Fibroblast of skin of left quadriceps (primary cell): Measurements from ENCODE around the gene TDRD1.

ENCODE experiments used
- DNase-seq, 2 experiments: peaks; one replicate each; pipeline ENCODE4 v3.0.0-alpha.2; 2013; ENCODE audit warnings: low read depth in 2 of 2

TDRD1 gene

DNA sequence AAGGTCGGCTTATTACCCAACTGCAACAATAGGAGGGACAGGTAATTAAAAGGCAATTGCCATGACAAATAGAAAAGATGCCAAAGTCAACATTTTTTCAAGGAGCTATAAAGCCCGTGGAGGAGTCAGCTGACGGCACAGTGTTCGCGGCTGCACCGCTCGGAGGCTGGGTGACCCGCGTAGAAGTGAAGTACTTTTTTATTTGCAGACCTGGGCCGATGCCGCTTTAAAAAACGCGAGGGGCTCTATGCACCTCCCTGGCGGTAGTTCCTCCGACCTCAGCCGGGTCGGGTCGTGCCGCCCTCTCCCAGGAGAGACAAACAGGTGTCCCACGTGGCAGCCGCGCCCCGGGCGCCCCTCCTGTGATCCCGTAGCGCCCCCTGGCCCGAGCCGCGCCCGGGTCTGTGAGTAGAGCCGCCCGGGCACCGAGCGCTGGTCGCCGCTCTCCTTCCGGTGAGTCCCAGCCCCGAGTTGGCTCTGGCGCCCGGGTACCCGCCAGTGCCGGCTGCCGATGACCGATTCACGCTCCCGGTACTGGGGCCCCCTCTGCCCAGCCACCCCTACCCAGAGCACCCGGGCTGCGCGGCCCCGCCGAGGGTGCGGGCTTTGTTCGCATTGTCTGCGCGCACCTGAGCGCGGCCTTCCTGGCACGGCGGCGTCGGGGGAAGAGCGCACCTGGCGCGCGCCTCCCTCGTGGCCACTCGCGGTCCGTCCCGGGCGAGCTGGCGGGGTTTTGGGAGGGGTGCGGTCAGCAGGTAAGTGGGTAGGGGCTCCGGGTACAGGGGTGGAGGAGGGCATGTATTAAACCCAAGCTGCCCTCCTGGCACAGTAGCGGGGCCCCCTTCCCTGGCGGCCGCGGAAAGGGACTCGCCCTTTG is 60.2 kb downstream of the TDRD1 start, which contains the start of gene VWA2:
VWA2 (plus strand) TSS at position 138 of the 877 bp plus-strand sequence. CDS start 9,460 bp downstream, outside the sequence.
- DNase-seq, result no peak

- DNase-seq, result no peak
These were observed 60.8 kb downstream of the TDRD1 start for GRCh38 chr10:114239994-114240345.

DNA sequence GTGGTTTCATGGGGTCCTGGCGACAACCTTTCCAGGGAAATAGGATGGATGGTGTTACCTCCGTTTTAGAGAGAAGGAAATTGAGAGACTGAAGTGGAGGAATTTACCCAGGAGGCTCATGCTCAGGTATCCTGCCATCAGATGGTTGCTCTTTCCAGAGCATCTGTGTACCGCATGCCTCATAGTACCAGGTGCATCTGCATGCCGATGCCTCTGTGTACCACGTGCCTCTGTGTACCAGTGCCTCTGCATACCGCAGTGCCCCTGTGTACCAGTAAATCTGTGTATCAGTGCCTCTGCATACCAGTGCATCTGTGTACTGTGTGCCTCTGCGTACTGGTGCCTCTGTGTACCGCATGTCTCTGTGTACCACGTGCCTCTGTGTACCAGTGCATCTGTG is 63.1 kb downstream of the TDRD1 start:
- DNase-seq, result no peak

DNA sequence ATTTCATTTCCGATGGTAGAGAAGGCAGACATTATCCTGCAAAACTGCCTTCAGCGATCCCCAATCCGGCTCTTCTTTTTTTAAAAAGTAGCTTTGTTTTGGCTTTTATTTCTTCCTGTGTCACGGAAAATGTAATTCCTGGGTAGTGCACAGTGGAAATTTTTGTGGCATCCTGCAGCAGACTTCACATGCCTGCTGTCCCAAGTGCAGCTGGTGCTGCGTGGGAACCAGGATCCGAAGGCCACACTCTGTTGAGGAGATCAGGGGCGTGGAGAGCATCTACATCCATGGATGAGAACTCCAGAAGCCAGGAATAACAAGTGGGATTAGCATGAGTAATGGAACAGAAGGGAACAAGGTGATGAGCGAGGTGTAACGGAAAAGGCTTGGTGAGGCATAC is 64.5 kb downstream of the TDRD1 start:
- no peak for DNase-seq

DNA sequence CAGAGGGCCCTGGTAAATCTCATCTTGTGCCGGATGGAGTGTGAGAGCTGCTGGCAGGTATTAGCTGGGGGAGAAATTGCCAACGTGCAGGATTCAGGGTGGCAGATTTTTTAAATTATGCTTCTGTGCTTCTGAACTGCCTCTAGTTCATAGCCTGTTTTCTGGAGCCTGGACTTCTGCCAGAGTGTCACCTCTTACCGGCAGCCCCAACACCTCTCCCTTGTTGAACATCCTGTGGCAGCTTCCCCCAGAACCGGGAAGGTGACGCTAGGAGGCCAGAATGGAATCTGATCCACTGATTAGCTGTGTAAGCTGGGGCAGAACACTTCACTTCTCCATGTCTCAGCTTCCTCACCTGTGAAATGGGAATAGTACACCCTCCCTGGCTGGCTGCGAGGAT is 65.0 kb downstream of the TDRD1 start:
- DNase-seq, result no peak

DNA sequence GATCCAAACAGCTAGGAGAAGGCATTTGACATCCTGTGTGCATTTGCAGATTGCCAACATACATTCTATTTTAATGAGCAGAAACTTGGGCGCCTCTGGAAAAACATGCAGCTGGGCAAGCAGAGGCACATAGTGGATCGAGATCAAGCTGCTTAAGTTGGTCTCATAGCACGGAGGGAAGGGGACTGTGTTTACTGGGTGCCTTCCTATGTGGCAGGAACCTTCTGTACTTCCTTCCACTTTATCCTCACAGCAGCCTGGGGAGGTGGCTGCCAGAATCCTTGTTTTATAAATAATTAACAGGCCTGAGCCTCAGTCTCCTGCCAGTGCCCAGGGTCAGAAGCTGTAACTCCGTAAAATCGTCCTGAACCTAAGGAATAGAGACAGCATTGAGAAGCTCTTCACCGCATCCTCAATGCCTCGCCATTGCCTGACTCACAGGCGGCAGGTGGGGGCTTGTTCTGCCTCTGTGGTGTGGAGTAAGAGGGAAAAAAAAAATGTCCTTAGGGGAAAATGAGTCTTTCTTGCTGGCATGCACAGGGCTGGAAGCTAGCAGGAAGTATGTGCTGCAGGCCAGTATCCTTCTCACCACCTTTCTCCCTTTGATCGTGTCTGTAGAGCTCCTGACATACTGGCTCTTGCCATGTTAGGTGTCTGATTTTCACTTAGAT is 66.1 kb downstream of the TDRD1 start:
- no peak for DNase-seq

GRCh38 chr10:114246679-114247305 is 67.6 kb downstream of the TDRD1 start:
- DNase-seq, result no peak

DNA sequence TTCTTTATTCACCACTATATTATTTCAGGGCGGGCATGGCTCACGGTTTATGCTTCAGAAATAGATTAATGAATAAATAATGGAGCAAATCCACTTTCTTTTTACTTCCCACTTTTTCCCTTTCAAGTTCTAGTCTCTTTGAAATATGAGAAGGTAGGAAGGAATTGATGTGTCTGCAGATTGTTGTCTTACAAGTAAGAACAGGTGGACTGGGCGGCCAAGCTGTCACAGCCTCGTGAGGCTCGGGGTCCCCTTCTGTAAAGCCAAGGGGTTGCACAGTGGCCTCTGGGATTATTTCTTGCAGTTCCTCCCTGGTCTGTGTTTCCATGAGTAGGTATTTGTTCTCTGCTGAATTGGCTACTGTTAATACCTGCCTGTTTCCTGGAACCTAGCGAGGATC is 71.1 kb downstream of the TDRD1 start:
- no peak for DNase-seq

DNA sequence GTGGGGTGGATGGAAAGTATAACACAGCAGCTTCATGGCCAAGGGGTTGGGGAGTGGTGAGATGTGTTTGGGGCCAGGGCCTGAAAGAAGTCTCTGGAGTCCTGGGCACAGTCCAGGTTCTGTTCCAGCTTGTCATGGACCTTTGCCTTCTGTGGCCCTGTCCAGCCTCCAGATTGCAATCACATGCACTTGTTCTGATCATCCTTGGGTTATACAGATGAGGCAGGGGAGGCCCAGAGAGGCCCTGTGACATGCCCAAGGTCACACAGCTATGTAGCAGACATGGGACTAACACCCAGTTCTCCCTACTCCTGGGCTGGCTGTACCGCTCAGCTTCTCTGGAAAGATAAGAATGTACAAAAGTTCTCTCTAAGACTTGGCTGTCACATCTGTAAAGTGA is 71.6 kb downstream of the TDRD1 start:
- no peak for DNase-seq

GRCh38 chr10:114252092-114252491 is 72.9 kb downstream of the TDRD1 start:
- DNase-seq, result no peak

DNA sequence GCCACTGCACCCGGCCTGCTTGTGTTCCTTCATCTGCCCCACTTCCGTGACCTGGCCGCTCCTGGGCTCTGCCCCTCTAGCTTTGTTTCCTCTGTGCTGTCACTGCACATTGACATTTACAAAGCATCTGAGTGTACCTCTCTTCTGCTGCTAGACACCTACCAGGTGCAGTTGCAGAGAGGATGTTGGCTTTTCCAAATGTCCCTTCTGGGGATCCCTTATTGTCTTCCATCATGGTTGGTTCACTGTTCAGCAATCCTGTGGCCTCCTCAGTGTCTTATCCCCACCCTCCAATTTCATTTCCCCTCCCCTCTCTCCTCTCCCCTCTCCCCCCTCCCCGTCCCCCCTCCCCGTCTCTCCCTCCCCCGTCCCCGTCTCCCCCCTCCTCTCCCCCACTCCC is 73.7 kb downstream of the TDRD1 start:
- no peak for DNase-seq

- no peak for DNase-seq
These were observed 76.1 kb downstream of the TDRD1 start for GRCh38 chr10:114255227-114255626.

GRCh38 chr10:114256008-114256765 is 77.0 kb downstream of the TDRD1 start:
- DNase-seq, result no peak

GRCh38 chr10:114256822-114257221 is 77.7 kb downstream of the TDRD1 start:
- DNase-seq, result peak; percentile 6 to 13

DNA sequence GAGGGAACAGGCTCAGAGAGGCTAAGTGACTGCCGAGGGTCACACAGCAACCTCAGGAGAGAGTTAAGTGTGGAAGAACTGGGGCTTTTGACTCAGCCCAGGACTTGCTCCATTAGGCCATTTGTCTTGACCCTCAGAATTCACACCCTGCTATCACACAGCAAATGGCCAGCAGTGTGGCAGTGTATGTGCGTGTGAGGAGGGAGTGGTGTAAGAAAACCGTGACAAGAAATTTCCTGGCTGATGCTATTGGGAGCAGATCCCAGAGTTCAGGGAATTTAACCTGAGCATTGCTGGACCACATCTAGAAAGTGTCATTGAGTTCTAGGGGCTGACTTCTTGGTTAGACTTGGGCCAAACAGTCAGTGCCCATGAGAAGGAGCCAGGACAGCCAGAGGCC is 78.3 kb downstream of the TDRD1 start:
- DNase-seq, result no peak

- DNase-seq, result no peak
These were observed 79.2 kb downstream of the TDRD1 start for GRCh38 chr10:114258274-114258840.

DNA sequence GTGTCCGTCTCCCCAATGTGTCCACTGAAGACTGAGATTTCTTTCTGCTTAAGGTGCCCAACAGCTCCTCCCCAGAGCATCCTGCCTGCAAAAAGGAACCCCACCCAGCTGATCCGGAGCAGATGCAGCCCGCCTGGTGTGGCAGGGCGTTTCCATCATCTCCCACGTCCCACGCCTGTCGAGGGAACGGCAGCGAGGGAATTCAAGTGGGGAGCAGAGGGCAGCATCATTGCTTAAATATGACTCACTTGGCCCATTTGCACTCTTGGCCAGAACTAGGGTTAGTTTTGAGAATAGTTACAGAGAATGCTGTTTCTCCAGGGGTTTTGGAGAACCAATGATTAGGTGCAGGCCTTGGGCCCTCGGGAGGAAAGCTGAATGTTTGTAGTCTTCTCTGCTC is 80.7 kb downstream of the TDRD1 start:
- DNase-seq, result no peak

DNA sequence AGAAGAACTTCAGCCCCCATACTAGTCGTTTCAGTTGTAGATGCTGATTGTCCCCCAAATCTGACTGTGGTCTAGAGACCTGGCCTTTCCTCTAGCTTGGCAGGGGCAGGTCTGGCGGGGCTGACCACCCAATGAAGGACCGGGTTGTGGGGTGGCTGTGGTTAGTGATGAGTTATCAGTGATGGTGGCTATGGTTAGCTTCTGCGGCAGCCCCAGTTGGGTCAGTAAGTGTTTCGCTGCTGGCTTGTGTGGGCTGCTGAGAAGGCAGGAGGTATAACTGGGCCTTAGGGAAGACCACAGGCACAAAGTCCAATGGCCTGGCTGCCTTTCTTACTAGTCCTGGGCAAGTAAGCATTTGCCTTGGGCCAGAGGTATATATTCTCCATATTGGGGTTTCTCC is 81.2 kb downstream of the TDRD1 start:
- no peak for DNase-seq

- DNase-seq, result peak; percentile 3 to 7
These were observed 81.9 kb downstream of the TDRD1 start for GRCh38 chr10:114261076-114261475.

DNA sequence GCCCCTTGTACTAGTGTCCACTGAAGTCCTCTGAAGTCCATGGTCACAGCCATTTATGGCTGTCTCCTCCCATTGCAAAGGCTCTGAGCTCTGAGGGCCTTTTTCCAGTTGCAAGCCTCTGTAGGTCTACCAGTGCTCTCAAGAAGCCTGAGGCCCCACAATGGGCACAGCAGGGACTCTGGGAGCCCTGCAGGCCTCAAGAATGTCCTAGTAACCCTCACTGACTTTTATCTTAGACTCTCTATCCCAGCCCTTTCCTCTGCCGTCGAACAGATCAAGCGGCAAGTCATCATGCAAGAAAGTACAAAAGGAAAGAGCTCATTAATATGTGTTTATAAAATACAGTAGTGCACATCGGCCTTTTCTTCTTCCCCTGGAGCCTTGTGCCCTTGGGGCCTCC is 83.3 kb downstream of the TDRD1 start:
- no peak for DNase-seq

DNA sequence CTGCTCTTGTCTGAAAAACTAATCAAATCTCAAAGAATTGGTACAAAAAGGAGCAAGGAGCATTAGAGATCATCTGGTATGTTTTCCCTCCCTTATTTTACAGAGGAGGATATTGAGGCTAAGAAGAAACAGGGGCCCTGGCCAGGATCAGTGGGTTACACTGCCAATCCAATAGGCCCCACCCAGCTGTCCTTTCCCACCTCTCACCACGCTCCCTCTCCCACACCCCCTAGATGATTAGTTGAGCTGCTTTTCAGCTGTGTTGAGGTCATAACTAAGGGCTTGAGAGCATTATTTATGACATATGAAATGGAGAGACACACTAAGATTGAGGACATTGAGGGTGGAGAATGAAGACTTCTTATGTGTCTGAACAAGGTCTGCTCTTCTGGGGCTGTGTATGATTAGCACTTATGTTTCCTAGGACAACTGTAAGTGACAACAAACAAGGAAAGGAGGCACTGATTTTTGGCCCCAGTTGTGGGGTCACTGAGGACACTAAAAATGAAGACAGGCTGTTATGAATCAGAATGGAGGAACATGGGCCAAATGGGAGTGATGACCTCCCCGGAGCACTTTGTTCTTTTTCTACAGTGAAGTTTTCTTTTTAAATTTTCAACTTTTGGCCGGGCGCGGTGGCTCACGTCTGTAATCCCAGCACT is 86.4 kb downstream of the TDRD1 start:
- DNase-seq, result no peak
